Measurements from ENCODE around the gene HORMAD2. TPM values are rescaled to one million over a fixed set of nuclear protein-coding genes. Genes with fewer than 3 reads are reported as not detected.

The HORMAD2 gene
- total and polyA plus RNA-seq, 2 donors (not counting 3 experiments of a cell fraction or from before 2014, with no cell fraction given): not detected

GRCh38 chr22:30167734-30168133, 87.5 kb downstream of the HORMAD2 start:
- CTCF ChIA-PET: interaction anchor here (1.5 kb wide), 1 partner anchor 15 kb away, joined by 3 read pairs; no protein-coding TSS in a partner anchor
- Histone ChIP-seq H3K9me3 (replicated peaks; ENCODE audit: control insufficient read depth, insufficient read depth, low read length) (no peaks in the 10 kb centered on the region), H3K79me2 (ENCODE audit: control insufficient read depth, insufficient read depth, low read length) (no peaks in the 10 kb centered on the region), H3K9me1 (replicated peaks; ENCODE audit: control insufficient read depth, extremely low read depth, insufficient read depth, low read length) (no peaks in the 10 kb centered on the region), H3K4me1 (ENCODE audit: control insufficient read depth, extremely low read depth, insufficient read depth, low read length) (no peaks in the 10 kb centered on the region), H3K27me3 (ENCODE audit: control insufficient read depth in 2 of 2, insufficient read depth in 2 of 2, low read length in 2 of 2) (peaks cover 38 to 71% of the 10 kb centered on the region in 2 experiments), H4K20me1 (replicated peaks; ENCODE audit: control insufficient read depth, extremely low read depth, insufficient read depth, low read length) (no peaks in the 10 kb centered on the region), H3K27ac (ENCODE audit: insufficient read depth, low read depth, low read length) (no peak overlapping the region), H3K4me3 (replicated peaks in 1 of 3; ENCODE audit: insufficient read depth in 1 of 3, low read depth in 1 of 3, low read length in 3 of 3) (no peak overlapping the region), H3K4me2 (ENCODE audit: insufficient read depth, low read length) (no peak overlapping the region), H3K9ac (replicated peaks; ENCODE audit: extremely low read depth, insufficient read depth, low read length) (no peak overlapping the region), H2AFZ (ENCODE audit: low read depth, low read length) (no peak overlapping the region), H3K36me3 (ENCODE audit: control insufficient read depth in 2 of 2, extremely low read depth in 1 of 2, insufficient read depth in 2 of 2, low read length in 2 of 2) (no peaks in the 10 kb centered on the region)
- intact Hi-C loops (cut with micrococcal nuclease) (no loop called here), dilution Hi-C loops (cut with MboI; ENCODE audit: extremely low pct_ligation_motif_present, low sequenced_read_pairs) (no loop called here)
- TF ChIP-seq GATA2 (IDR thresholded peaks at IDR 0.05; ENCODE audit: insufficient read depth, insufficient read length, low read depth, low read length) (no peak), POLR2AphosphoS5 (IDR thresholded peaks at IDR 0.05; ENCODE audit: insufficient read depth, low read depth, low read length) (no peak), MYC (IDR thresholded peaks at IDR 0.05; ENCODE audit: low read depth, low read length) (no peak), MAX (IDR thresholded peaks at IDR 0.05; ENCODE audit: insufficient read depth, insufficient read length) (no peak), EZH2 (IDR thresholded peaks at IDR 0.05; ENCODE audit: borderline replicate concordance, low read depth, low read length, severe bottlenecking) (no peak), CTCF (IDR thresholded peaks at IDR 0.05; ENCODE audit: extremely low read depth in 1 of 2, insufficient read depth in 1 of 2, low read depth in 1 of 2, low read length in 2 of 2) (no peak), POLR2A (IDR thresholded peaks at IDR 0.05; ENCODE audit: low read depth, low read length) (no peak), FOS (IDR thresholded peaks at IDR 0.05; ENCODE audit: borderline replicate concordance, insufficient read depth, low read length) (no peak), JUN (IDR thresholded peaks at IDR 0.05; ENCODE audit: borderline replicate concordance, insufficient read depth, insufficient read length, low read depth) (no peak)
- DNase-seq (ENCODE audit: low read depth, low spot score): no peak
- no peak for FAIRE-seq
- POLR2A ChIA-PET: no interaction called here
- BruUV-seq (replicated peaks): no TSS peak

Measured in endothelial cell of umbilical vein (primary cell).